Activated T-cell treated with anti-CD3 and anti-CD28 coated beads for 24 hours (primary cell): Measurements from ENCODE around the gene DST.

Experiments
- DNase-seq: peaks from one replicate; pipeline ENCODE4 v3.0.0-alpha.2; 2020; ENCODE audit warnings: low read depth

Gene DST

DNA sequence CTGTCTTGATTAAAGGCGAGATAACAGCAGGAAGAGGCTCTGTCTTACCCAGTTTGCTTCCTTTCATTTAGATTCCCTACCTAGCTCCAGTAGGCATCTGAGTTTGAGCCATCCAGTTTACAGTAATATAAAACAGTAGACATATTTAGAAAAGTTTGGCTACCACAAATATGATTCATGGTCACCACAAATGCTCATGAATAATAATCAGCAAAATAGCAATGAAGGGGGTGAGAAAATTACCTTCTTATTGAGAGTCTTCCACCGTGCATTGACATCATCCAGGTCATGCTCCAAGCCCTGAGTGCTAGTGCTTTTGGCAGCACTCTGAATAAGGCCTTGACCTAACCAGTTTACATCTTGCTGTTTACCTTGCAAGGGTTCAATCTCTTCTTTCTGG, 106.2 kb downstream of the DST start:
- no peak for DNase-seq

DNA sequence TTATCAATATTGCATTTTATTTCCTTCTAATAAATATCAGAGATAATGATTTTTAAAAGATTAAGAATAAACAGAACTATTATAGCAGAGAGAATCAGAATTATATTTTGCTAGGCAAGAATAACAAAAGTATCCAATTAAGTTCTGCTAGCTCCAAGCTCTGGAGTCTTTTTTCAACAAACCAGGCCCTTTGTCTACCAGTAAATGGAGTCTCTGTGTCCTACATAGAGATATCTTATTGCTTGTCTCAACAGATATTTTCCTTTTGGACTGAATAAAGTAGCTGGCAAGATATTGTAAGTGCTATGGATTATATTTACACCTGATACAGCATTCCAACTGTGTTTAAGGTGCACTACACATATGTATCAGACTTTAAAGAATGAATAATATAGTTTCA, 107.1 kb downstream of the DST start:
- DNase-seq: no peak

DNA sequence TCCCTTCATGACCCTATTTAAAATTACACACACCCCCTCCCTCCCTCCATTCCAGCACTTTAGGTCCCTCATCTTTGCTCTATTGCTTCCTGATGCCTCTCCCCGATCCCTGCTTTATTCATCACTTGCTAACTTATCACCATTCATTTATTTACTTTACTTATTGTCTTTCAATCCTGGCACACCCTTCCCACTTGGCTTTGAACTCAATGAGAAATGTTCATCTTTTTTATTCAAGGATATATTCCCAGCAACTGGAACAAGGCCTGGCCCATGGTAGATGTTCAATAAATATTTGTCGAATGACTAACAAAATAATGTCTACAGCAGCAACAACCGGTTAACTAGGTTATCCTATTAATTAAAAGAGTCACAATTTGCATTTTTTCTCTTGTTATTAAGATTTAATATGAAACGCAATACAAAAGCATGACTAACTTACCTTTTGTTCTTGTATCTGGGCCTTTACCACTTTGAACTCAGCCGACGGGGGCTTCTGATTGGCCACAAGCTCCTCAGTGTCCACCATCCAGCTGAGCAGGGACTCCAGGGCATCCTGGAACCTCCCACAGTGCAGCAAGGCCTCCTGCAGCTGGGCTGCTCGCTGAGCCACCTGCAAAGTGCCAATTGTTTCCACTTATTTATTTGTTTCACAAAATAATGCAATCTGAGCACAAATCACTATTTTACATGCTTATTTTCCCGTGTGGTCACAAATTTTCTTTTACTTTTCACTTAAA, 107.8 kb downstream of the DST start:
- no peak for DNase-seq

DNA sequence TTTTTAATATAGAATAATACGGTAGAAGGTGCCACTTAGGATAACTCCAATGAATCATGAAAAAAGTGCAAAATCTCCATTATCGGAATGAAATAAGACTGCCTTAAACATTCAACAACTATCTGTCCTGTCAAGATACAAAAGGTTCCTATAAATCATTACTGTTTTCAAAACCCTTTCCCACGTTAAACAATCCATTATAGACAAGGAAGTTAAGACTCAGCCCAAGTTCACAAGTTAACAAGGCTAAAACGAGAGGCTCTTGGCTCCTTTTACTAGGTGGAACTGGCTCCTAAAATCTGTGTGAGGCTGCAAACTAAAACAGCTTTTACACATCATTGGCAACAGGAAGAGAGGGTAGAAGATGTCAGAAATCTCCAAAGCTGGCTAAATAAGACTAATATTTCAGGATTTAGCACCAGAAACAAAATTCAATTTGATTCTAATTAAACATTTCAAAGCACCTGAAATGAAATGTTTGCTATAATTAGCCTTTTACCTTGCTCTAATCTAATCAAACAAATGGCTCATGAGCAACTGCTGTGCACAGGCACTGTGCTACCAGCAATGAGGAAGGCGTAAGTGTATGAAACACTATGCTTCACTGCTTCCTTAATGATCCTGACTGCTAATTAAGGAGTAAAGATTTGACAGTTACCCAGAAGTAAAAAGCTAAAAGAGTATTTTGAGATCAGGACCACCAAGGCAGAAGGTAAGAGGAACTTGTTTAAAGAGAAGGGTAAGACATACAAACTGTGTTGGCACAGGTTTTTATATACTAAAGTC, 109.7 kb downstream of the DST start:
- DNase-seq: no peak

DNA sequence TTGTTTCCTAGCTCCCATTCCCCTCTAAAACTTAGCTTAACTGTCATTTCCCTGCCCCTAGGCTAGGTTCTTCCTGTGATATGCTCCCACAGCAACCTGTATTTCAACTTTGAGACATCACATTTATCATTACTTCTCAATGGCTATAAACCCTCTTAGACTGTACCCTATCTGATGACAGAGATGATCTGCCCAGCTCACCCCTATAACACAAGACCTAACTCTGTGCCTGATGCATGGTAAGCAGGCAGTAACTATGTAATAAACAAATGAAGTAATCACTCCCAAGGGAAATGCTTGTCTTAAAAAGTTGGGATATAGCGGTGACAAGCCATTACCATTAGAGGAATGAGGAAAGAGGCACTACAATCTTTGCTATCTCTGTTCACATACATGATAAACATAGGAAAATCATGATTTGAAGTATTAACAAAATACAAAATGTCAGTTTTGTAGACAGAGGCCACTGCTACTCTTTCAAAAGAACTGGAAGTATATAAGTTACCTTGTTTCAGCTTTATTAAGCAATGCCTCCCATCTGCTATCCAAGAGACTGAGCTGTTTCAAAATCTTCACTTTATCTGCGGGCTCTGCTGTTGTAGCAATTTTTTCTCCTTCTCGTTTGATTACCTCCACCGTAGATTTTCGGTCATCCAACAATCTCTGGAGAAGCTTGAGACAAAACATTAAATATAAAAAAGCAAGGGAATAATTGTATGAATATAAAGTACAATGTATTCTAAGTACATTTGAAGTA, 110.7 kb downstream of the DST start:
- DNase-seq: no peak

DNA sequence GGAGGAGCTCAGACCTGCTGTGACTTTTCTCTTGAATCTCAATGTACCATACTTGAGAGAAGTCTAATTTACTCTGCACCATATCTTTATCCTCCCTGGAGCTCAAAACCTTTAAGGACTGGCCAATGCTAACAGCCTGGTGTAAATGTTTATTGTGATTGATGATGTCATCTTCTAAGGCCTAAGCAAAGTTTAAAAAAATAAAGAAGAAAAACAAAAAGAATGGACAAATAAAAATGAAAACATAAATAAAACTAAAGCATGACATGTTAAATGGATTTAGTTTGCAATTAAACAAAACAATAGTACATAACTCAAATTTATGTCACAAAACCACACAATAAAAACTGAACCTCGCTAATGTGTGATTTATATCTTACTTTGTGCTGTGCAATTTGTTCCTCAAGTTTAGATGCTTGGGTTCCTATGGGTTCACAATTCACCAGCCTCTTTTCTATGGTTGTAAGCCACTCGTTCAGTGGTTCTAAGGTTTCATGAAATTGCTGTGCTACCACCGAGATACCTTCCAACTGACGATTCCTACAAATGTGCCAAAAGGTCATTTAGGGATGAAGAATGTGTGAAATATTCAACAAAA, 113.0 kb downstream of the DST start:
- no peak for DNase-seq

DNA sequence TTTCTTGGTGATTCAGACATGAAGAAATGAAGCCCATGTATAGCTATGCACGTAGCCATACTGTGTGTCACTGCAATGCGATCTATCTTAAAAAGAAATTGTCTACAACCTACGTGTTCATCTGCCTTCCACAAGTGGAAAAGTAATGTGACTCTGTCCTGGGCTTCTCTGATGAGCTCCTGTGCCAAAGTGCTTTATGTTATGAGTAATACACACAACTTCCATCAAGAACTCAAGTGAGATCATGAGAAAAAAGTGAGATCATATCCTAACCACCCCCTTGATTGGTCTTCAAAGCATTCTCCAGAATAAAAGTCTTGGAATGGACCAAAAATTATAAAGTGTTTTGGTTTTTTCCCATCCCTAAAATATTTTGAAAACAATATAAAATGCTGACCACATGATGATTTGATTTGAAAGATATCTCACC, 114.3 kb downstream of the DST start:
- DNase-seq: no peak

DNA sequence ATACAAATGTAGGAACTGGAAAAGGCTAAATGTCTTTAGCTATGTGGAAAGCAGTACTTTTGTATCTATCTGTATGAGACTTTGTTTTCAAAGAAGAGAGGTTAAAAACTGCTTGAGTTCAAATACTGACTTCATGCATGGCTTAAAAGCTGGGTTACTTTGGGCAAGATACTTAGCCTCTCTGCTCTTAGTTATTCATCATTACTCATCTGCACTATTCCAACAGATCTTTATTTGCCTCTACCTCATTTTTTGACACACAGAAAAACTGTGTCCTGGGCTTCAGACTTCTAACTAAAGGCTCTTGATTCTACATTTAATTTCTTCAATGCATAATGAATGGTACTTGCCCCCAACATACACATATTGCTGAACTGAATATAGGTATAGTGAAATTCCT, 114.8 kb downstream of the DST start:
- DNase-seq: no peak

DNA sequence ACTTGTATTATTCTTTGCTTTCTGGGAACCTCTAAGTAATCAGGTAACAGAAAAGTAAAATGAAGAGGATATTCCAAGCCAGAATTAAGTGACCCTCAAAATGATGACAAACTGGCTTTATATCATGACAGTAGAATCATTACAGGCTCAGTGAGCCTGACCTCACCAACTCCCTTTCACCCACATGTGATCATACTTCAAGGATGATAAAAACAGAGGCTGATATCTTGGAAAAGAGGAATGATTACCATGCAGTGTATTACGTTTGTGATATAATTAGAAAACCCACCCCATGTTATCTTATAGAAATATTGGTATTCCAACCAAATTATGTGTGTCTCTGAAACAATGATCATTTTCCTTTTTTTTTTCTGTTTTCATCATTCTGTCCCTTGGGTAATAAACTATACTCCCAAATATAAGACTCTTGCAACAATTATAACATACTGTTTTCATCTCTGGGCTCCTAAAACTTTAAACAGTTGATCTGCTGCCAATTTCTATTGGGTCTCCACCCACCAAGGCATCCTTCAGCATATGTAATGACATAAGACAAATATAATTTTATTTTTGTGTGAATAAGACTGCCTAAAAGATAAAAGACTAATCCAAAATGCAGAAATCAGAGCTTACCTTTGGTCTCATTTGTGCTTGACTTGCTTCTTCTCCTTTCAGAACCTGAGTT, 115.7 kb downstream of the DST start:
- DNase-seq: no peak

DNA sequence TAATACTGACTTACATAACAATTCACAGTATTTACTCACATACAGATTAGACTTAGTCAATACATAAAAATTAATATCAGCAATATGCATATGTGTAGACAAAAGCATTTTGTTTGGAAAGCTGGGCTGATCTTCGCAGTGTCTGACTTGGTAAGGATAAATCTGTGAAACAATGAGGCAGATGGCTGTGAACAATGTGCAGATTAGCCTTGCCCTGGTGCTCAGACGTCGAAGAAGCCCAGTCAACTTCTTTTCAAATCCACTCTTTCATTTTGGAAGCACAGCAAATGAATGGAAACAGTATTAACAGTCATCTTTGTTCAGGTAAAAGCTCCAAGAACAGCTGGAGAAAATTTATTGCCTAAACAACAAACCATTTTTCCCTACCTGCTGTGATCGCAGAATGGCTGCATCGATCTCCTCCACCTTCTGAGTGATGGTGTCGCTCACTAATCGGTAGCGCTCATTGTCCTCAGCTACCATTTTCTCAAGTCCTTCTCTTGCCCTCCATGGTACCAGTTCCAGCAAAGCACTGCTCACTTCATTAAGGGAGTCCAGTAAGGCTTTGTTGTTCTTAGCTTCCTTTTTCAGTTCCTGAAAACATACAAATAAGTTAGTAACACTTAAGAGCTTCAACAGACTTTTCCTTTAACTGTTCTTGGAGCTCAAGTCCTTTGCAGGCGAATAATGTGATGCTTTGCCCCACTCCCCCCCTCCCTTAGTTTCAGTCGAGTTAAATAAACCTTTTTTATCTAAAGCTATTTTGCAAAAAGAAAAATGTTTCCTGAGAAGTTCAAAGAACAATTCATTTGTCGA, 116.5 kb downstream of the DST start:
- DNase-seq: no peak

DNA sequence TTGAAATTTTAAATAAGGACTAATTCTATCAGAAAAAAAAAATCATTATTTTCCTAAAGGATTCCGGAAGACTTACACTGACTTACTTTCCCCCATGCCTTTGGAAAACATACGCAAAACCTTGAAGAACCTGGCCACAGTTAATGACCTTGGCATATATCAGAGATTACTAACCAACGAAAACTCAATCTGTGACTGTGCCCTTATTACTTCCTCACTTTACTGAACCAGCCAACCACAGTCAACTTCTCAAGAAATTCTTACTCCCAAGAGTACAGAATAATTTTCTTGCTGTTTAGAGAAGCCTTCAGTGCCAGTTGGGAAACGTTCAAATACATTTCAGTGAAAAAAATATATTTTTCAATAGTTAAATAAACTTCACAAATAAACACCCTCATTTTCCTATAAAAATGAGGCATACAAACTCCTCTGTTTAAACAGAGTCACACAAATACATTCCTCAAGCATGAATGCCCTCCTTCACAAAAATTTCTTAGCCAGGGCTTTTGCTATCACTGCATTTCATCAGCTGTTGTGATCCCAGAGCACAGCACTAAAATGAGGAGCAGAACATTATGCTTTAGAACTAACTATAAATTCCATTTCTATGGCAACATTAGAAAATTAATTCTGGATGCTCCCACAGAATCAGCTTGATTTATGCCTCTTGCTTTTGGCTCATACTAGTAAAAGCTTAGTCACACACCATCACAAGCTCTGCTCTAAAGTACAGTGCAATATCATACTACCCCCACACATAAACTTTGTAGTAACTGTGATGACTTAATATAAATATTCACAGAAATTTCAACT, 117.6 kb downstream of the DST start:
- DNase-seq: no peak

DNA sequence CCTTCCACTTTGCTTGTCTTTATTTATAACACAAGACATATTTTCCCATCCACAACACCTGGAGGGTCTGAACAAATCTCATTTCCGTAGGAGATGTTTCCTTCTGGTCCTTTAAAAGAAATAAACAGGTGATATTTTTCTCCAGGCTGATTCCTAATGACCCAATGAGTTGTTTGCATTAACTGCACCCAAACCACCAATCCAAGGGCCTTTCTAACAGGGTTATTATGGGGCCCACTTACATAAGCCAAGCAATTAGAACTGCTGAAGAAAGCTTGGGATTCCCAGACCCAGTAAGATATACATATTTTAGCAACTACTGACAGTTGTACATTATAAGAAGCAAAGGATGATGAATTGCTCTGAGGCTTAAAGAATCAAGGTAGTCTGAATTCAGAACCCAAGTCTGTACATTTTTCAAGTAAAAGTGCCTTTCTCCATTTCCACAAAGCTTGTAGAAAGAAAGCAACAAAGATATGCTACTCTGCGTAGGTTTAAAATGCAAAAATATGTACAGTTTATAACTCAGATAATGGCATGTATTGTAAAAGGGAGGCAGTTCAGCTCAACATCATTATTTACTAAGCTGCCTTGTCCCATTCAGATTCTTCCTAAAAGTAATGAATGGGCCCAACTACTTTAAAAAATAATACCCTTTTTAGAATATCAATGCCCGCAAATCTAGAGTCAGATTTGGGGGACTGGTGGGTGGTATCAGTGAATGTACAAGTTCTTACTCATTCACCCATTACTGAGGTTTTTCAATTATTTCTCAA, 120.0 kb downstream of the DST start:
- DNase-seq: no peak

DNA sequence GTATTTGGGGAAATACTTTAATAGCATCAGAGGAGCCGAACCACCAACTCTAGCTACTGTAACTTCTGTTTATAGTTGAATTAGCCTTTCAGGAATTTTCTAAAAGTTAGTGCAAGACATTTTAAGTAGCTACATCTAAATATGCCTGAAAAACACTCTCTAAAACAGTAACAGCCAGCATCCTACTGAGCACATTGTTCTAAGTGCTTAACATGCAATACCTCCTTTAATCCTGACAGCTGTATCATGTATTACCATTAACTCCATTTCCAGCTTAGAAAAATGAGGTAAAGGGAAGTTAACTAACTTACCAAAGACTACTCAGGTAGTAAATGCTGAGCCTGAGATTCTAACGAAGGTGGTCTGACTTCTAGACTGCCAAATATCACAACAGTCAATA, 120.7 kb downstream of the DST start:
- DNase-seq: no peak

DNA sequence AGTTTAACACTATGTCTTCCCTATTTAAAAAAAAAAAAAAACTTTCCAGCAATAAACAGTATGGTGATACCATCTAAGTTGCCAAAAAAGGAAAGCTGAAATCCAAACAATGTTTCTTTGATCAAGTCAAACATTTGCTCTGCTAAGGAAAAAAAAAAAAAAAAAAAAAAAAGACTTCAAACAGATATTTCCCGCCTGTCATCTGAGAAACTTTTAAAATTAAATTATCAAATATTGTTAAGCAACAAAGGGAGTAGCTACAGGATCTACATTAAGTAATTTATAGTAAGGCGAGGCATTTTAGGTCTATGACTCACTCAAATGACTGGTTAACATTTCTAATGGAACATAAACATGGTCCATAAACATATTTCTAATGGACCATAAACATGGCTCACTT, 121.2 kb downstream of the DST start:
- DNase-seq: no peak

DNA sequence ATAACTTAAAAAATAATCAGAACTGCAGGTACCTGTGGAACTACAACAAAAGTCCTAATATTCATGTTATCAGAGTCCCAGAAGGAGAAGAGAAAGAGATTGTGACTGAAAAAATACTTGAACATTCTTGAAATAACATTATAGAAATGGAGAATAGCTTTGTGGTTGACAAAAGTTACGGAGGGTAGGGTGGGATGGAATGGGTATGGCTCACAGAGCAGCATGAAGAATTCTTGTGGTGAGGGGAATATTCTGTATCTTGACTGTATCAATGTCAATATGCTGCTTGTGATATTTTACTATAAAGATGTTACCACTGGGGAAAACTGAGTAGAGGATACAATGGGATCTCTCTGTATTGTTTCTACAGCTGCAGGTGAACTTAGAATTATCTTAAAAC, 122.5 kb downstream of the DST start:
- DNase-seq: no peak

DNA sequence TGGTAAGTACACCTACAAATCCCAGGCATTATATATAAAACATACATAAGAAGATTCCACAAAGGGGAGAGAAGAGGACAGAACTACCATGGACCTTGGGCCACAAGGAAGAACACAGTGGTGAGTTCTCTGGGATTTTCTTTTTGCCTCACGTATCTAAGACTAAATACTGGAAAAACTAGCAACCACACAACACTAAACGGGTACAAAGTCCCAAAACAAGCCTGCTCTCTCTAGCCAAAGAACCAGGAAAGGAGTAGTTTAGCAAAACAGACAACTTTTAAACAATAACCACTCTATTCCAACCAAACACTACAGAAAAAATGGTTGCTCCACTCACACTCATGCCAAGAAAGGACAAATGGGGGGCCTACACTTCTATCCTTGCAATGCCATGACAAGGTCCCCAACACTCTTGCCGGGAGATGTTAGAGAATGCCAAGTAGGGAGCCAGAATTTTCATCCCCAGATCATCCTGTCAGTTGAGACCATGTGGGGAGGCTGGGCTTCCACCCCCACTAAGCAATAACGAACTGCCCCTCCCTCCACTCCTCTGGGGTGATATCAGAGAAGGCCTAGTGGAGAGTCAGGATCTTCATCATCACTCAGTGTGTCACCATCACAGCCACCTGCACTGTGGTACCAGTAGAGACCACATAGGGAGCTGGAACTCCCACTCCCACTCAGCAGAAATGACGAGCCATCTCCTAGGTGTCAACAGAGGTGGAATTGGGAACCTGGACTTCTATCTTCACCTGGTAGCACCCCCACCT, 123.5 kb downstream of the DST start:
- DNase-seq: no peak

DNA sequence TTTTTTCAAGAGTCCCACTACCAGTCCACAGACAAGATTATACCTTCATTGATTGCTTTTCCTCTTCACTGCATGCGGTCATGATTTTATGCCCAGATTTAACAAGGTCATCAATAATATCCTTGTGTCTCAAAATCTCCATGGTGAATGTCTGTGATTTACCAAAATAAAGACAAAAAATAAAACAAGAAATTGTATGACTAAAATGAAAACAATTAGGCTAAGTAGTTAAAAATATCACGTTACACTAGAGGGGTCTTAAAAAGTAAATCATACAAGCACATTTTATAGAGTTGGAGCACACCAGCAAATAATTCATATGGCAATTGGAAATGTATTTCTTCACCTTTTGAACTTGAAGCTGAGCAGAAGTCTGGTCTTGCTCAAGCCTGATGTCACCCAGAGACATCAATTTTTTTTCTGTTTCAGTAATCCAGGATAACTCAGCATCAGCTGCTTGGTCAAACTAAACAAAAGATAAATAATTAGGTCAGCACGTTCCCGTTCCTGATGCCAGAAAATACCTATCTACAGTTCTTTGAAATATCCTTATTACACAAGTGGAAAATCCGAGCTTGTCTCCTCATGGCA, 125.4 kb downstream of the DST start:
- no peak for DNase-seq

DNA sequence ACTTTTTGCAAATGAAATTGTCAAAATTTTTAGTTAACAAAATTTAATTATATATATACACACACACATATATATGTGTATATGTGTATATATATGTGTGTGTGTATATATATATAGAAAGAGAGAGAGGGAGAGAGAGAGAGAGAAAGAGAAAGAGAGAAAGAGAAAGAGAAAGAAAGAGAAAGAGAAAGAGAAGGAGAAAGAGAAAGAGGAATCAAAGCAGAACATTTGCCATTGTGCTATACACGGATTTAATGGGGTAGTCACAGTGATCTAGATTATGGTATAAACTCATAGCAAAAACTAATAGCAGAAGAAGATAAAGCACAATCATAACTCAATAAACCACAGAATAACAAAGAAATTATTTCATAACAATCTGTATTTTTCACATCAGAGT, 126.7 kb downstream of the DST start:
- no peak for DNase-seq
